D341Med (cell line): Measurements from ENCODE around the gene ZNF512B.
"Not testable (repeated sequence)": the region's sequence is repeated elsewhere in the genome, so short reads cannot be mapped to it uniquely, and the experiment has no call there.

Experiments
- DNase-seq: peaks from one replicate; pipeline ENCODE4 v3.0.0; 2012; ENCODE audit warnings: low spot score

ZNF512B gene

GRCh38 chr20:63963784-63964301 is 5.9 kb downstream of the ZNF512B start:
- no peak for DNase-seq

- DNase-seq = no peak
Observed at GRCh38 chr20:63963348-63963741, 6.4 kb downstream of the ZNF512B start.

GRCh38 chr20:63962426-63963347 is 7.0 kb downstream of the ZNF512B start:
- DNase-seq = no peak

GRCh38 chr20:63961664-63962425 is 7.9 kb downstream of the ZNF512B start:
- DNase-seq = no peak

GRCh38 chr20:63960654-63961621 is 8.8 kb downstream of the ZNF512B start:
- DNase-seq = not testable (repeated sequence)

GRCh38 chr20:63959699-63960075 is 10.0 kb downstream of the ZNF512B start:
- no peak for DNase-seq

GRCh38 chr20:63958964-63959698 is 10.6 kb downstream of the ZNF512B start:
- no peak for DNase-seq

- DNase-seq = no peak
Observed at GRCh38 chr20:63958471-63958870, 11.3 kb downstream of the ZNF512B start.

GRCh38 chr20:63957690-63958441 is 11.9 kb downstream of the ZNF512B start:
- DNase-seq = no peak

- DNase-seq = peak; percentile 83
Observed at GRCh38 chr20:63957004-63957689, 12.6 kb downstream of the ZNF512B start.

- DNase-seq = no peak
Observed at GRCh38 chr20:63956664-63957003, 13.1 kb downstream of the ZNF512B start.

- DNase-seq = peak; percentile 93
Observed at GRCh38 chr20:63955827-63956663, 13.7 kb downstream of the ZNF512B start, which contains the start of gene UCKL1. UCKL1 (minus strand) TSS chr20:63956416; CDS start chr20:63956372, 44 bp downstream.

GRCh38 chr20:63955281-63955826 is 14.4 kb downstream of the ZNF512B start:
- DNase-seq = peak; percentile 85

- no peak for DNase-seq
Observed at GRCh38 chr20:63953764-63954429, 15.8 kb downstream of the ZNF512B start.

GRCh38 chr20:63952769-63953168 is 17.0 kb downstream of the ZNF512B start:
- DNase-seq = no peak

GRCh38 chr20:63952210-63952535 is 17.6 kb downstream of the ZNF512B start:
- no peak for DNase-seq

GRCh38 chr20:63951398-63952209 is 18.1 kb downstream of the ZNF512B start:
- no peak for DNase-seq
